Lung microvascular endothelial cell (primary cell): ENCODE data around the gene CHST3. TPM values are rescaled to one million over a fixed set of nuclear protein-coding genes. Genes with fewer than 3 reads are reported as not detected.
A peak's percentile ranks its signal among the peaks of the same experiment; 100 is the strongest.

Experiments
- DNase-seq, 2 donors: peaks; one replicate each; pipeline versions ENCODE4 v3.0.0 to v3.0.0-alpha.2; 2010; ENCODE audit warnings: low read depth in 2 of 2
- total RNA-seq: library from RNA; depleted of rRNA; stranded (reverse); fragments of >200 nt; gene quantifications from 2 replicates; pipeline ENCODE4 v1.2.1, GENCODE V29; 2014

The CHST3 gene
- total RNA-seq, 1 donor from 2014 or later: 6.9 TPM

GRCh38 chr10:72010234-72010973 is 46.2 kb downstream of the CHST3 start:
- no peak for DNase-seq

DNA sequence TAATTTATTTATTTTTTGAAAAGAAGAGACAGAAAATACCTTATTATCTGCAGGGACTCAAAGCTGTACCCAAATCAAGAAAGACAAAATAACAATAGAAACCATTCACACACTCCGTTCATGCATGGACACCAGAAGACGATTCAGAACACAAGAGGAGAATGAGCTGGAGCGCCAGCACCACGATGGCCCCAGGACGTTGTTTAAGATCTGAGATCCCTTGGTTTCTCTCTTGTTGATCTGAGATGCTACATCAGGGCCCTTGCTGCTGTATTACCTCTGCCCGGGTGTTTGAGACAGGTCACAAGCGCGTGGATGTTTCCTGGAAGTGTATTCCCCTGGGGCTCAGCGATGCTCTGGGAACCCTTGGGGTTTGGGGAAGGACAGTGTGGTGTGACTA is 46.8 kb downstream of the CHST3 start:
- no peak for DNase-seq

DNA sequence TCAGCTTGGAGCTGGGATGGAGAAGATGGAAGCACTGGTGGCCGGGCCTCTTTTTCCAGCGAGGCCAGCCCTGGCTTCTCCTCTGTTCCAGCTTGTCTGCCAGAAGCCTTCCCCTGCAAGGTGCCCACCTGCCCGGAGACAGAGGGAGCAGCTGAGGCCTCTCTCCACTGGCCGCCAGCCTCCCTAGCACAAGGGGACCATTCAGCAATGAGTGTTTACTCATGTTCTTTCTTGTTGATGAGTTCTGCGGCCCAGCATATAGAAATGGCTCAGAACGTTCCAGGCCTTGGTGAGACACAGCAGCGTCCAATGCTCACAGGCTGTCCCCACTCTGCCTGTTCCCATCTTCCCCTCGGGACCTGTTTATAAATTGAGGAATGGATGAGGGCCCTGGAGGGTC is 47.3 kb downstream of the CHST3 start:
- no peak for DNase-seq

DNA sequence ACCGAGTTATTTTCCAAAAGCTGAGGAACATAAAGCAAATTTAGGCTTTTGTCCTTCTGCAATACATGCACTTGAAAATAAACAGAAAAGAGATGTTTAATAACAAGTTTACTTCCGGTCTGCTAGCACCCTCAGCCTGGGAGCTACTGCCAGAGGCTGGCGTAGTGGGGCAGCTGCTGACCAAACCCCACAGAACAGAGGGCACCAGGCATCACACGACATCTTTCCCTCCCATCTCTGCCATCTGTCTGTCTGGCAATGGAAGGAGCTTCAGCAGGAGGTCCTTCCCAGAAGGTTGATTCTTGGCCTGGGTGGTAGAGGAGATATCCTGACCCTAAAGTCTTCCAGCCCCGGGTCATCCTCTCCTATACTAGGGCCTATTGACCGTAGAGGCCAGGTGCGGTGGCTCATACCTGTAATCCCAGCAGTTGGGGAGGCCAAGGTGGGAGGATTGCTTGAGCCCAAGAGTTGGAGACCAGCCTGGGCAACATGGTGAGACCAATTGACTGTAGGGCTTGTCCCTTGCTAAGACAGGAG is 47.8 kb downstream of the CHST3 start:
- no peak for DNase-seq

DNA sequence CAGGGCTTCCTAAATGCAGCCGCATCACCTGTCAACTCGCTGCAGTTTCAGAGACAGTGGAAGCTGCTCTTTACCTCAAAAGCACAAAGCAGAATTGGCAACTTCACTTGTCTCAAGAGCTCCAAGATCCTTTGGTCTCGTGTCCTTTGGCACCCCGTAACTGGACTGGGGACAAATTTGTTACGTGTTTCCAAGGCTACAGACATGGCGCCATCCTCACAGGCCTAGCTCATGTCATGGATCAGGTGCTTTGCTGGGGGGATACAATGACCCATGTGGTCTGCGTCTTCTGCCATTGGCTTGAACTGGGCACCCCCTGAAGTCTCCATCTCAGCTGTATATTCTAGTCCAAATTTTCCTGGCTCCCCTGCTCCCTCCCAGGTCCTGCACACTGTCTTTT is 48.6 kb downstream of the CHST3 start:
- DNase-seq: no peak

DNA sequence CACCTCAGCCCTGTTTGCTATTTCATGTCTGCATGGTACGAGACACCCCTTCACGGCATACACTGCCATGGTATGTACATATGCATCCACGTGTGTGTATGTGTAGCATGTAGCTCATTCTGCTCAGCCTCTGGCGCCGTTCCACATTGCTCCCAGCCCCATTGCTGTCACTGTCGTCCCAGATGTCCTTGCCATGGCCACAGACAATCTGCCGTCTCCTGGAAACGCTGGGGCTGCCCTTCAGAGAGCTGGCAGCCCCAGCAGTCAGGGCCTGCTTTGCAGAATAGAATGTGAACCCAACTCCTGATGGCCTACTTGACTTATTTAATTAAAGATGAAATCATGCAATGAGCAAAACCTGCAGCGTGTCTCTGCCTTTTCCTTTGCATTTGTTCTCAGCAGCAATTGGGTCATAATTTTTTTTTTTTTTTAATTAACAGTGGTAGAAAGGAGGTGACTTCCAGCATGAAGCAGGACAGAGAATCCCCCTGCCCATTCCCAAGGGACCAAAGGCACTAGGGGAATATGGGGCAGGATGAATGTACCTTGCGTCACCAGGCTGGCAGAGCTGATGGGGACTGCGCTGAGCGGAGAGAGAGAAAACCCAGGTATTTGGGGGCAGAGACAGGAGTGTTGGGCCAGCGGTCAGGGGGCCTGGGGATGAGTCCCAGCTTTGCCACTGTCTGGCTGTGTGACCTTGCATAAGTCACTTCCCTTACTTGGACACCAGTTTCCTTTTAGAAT is 49.2 kb downstream of the CHST3 start:
- DNase-seq: no peak

- no peak for DNase-seq
These were observed 50.0 kb downstream of the CHST3 start for GRCh38 chr10:72014197-72014596.

- no peak for DNase-seq
These were observed 50.7 kb downstream of the CHST3 start for GRCh38 chr10:72014785-72015480.

DNA sequence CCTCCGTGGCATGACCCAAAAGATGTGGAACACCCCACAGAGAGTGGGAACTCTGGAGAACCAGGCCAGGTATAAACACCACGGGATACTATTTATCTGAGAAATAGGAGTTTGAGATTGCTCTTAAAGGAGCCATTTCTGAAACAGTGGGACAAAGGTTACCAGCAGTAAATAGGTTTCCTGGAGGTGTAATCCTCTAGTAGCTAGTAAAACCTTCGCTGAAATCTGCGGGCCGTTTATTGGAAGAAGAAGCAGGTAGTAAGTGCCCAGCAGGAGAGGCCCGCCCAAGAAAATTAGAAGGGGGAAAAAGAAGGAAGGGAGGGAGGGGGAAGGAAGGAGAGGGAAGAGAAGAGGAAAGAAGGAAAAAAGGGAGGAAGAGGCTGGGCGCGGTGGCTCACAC is 51.6 kb downstream of the CHST3 start:
- no peak for DNase-seq

DNA sequence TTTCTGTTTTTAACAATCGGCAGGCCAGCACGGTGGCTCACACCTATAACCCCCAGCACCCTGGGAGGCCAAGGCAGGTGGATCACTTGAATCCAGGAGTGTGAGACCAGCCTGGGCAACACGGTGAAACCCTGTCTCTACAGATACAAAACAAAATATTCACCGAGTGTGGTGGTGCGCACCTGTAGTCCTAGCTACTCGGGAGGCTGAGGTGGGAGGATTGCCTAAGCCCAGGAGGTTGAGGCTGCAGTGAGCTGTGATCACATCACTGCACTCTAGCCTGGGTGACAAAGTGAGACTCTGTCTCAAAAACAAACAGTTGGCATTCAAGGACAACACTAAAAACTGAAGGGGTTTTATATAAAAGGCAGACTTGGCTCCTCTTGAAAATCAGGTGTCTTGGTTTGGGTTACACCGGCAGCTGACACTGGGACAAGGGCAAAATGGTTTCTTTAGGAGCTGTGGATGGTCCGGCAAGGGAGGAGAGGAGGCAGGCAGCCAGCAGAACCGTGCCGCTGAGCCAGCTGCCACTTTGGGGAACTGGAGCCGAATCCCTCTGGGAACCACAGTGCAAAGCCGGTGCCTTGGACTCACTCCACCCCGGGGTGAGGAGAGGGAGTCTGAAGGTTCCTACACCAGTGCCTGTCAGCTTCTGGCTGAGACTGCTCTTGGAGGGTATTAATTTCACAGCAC is 52.6 kb downstream of the CHST3 start:
- DNase-seq: no peak

DNA sequence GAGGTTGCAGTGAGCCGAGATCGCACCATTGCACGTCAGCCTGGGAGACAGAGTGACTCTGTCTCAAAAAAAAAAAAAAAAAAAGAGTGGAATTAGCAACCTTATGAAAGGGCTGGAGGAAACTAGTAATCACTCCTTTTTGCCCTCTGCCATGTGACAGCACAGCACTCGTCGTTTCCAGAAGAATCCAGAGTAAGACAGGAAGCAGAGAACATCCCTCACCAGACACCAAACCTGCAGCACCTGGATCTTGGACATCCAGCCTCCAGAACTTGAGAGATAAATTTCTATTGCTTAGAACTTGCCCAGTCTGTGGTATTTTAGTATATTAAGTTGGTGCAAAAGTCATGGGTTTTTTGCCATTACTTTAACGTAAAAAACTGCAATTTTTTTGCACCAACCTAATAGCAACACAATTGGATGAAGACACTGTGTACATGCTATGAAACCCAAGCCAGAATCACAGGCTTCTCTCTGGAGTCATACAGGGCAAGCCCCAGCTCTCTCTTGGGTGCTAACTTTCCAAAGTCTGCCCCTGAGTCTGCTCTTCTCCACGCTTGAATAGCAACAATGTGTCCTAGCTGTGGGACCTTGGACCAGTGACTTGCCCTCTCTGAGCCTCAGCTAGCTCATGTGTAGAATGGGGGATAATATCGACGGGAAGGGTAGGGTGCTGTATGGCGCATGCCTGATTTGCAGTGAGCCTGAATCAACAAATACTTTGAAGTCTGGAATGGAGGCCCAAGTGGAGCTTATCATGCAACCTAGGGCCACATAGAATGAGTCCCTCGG is 55.1 kb downstream of the CHST3 start:
- DNase-seq: no peak

DNA sequence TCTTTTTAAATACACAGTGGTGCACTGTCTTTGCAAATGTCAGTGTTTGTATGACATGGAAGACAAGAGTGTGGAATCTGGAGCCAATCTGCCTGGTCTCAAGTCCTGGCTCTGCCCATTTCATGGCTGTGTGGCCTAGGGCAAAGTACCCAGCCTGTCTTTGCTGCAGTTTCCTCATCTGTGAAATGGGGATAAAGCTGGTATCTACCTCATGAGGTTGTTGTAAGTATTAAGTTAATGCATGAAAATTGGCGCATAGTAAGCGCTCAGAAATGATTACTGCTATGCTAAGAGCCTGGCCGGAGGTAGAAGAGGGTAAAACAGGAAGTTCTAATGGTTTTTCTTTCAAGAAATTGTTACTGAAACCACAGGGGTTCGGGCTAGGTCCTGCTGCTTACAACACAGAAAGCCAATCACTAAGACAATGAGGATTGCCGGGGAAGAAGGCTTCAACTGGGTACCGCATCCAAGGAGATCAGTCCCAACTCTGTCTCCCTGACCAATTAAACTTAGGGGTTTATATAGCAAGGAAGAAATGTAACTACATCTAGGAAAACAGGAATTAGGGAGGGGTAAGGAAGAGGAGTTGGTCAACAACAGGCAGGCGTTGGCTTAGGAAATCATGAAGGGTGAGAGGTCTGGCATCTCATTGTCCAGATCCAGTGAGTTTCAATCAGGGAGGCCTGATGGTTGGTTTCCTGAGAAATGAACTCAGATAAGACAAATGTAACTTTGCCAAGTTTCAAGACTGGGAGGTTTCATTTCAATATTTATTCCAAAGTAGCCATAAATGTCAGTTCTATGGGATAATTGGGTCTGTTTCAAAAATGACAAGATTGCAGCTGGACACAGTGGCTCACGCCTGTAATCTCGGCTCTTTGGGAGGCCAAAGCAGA is 57.0 kb downstream of the CHST3 start:
- DNase-seq: peak; percentile 18 to 48

- no peak for DNase-seq
These were observed 58.0 kb downstream of the CHST3 start for GRCh38 chr10:72022228-72022627.

DNA sequence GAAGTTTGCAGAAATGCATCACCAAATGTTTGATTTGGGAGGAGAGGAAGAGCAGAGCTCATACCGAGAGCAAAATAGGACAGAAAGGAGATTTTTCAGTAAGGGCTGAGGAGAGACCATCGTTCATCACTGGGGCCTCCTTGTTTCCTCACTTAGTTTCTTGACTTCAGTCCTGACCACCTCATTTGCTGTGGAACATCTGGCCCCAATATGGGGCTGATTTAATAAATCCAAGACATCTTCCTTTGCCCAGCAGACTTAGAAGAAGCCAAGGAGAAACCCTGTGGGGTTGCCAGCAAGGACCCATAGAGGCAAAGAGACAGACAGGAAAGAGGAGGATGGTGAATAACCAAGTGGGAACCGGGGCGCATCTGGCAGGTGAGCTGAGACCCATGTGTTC is 60.4 kb downstream of the CHST3 start:
- DNase-seq: no peak

DNA sequence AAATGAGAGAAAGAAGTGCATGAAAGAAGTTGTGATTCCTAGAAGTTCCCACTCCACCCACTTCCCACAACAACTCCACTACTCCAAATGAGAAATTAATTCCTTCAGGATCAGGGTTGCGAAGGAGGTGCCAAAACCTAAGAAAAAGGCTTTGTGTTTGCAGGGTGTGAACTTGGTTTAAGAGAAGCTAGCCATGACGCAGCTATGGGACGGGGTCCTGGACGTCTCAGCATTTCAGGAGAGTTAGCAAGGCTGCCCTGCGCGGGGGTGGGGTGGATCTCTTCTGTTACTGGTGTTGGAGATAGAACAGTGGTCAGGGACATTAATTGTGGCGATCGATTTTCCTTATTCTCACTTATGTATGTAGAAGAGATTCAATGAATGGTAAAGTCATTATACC is 61.2 kb downstream of the CHST3 start:
- DNase-seq: no peak

DNA sequence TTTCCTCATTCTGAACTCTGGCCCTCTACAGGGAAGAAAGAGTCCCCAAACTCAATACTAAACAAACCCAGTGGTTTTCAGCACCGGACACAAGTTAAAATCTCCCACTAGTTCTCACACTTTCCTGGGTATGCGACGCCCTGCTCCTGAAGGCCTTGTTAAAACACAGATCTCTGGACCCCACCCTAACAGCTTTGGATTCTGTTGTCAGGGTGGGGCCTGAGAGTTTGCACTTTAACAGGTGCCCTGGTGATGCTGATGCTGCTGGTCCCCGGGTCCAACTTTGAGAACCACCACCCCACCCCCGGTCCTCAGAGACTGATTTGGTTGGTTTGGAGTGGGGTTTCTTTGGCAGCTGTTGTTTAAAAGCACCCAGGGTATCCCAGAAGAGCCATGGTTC is 61.6 kb downstream of the CHST3 start:
- no peak for DNase-seq

GRCh38 chr10:72026278-72027111 is 62.3 kb downstream of the CHST3 start:
- DNase-seq: peak in 1 of 2 donors; percentile 40

GRCh38 chr10:72027498-72027897 is 63.3 kb downstream of the CHST3 start:
- DNase-seq: no peak

- DNase-seq: no peak
These were observed 65.2 kb downstream of the CHST3 start for GRCh38 chr10:72029414-72029813.
